Left ventricle myocardium inferior (tissue), 1 donor: ENCODE measurements around the gene TTC21A. TPM values are rescaled to one million over a fixed set of nuclear protein-coding genes. Genes with fewer than 3 reads are reported as not detected.

Experiments
- DNase-seq: peaks from one replicate; pipeline ENCODE4 v3.0.0-alpha.2; 2020
- H3K27ac ChIP-seq: fragments of 200-600 bp; replicated peaks from 2 replicates; pipeline ENCODE4 v1.8.0; 2021
- H3K27me3 ChIP-seq: fragments of 200-600 bp; 2 replicates; pipeline ENCODE4 v1.8.0; 2021; ENCODE audit warnings: low read depth
- H3K36me3 ChIP-seq: fragments of 200-600 bp; 2 replicates; pipeline ENCODE4 v1.8.0; 2021
- H3K4me1 ChIP-seq: fragments of 200-600 bp; 2 replicates; pipeline ENCODE4 v1.8.0; 2021
- H3K4me3 ChIP-seq: fragments of 200-600 bp; 2 replicates; pipeline ENCODE4 v1.8.0; 2021; ENCODE audit warnings: mild to moderate bottlenecking, moderate library complexity
- H3K9me3 ChIP-seq: fragments of 200-600 bp; replicated peaks from 2 replicates; pipeline ENCODE4 v1.8.0; 2021
- CTCF ChIP-seq: fragments of 200-600 bp; IDR thresholded peaks from 2 replicates; pipeline ENCODE4 v1.8.0; 2021; ENCODE audit warnings: antibody characterized with exemption, mild to moderate bottlenecking, borderline replicate concordance
- intact Hi-C: fragments of 100-400 bp; cut with micrococcal nuclease; formaldehyde crosslinking; loops from one replicate; pipeline ENCODE4 v1.11.0; 2022
- total RNA-seq: library from RNA; stranded (reverse); fragmentation: NEBNext Ultra II Directional; extraction: Animal tissue kit (Norgen Biotek cat#: 25700); gene quantifications from one replicate; pipeline ENCODE4 v1.2.1, GENCODE V29; 2021
- donor health status: DM: no; HTN: yes; CAD: no; lungs with severe emphysema.

Gene TTC21A
- total RNA-seq, 1 donor from 2014 or later = 2.1 TPM

- Histone ChIP-seq H3K9me3 (no peaks in the 10 kb centered on the region), H3K27ac (no peak overlapping the region), H3K36me3 (peaks cover 63% of the 10 kb centered on the region), H3K27me3 (no peaks in the 10 kb centered on the region), H3K4me3 (no peak overlapping the region), H3K4me1 (no peaks in the 10 kb centered on the region)
- intact Hi-C loops = no loop called here
- TF ChIP-seq CTCF = no peak
- DNase-seq = no peak
Observed at GRCh38 chr3:39082666-39083313, 24.7 kb upstream of the TTC21A start.

GRCh38 chr3:39086144-39086543 lies 21.3 kb upstream of the TTC21A start:
- no peaks in the 10 kb centered on the region for H3K4me1 ChIP-seq
- intact Hi-C loops = no loop called here
- no peak overlapping the region for H3K4me3 ChIP-seq
- no peaks in the 10 kb centered on the region for H3K9me3 ChIP-seq
- no peak for DNase-seq
- peaks cover 81% of the 10 kb centered on the region for H3K36me3 ChIP-seq
- no peak overlapping the region for H3K27ac ChIP-seq
- H3K27me3 ChIP-seq = no peaks in the 10 kb centered on the region
- TF ChIP-seq CTCF = no peak

GRCh38 chr3:39088456-39088855 lies 19.0 kb upstream of the TTC21A start:
- intact Hi-C loops = no loop called here
- H3K4me3 ChIP-seq = no peak overlapping the region
- no peaks in the 10 kb centered on the region for H3K9me3 ChIP-seq
- no peaks in the 10 kb centered on the region for H3K27me3 ChIP-seq
- no peak for DNase-seq
- no peaks in the 10 kb centered on the region for H3K4me1 ChIP-seq
- no peak for TF ChIP-seq CTCF
- H3K27ac ChIP-seq = no peak overlapping the region
- H3K36me3 ChIP-seq = peaks cover 97% of the 10 kb centered on the region

- Histone ChIP-seq H3K27me3 (no peaks in the 10 kb centered on the region), H3K9me3 (no peaks in the 10 kb centered on the region), H3K36me3 (peaks cover 98% of the 10 kb centered on the region), H3K4me3 (no peak overlapping the region), H3K4me1 (no peaks in the 10 kb centered on the region), H3K27ac (no peak overlapping the region)
- no peak for DNase-seq
- intact Hi-C loops = no loop called here
- no peak for TF ChIP-seq CTCF
Observed at GRCh38 chr3:39088889-39089288, 18.6 kb upstream of the TTC21A start.

GRCh38 chr3:39090922-39091321 lies 16.6 kb upstream of the TTC21A start:
- no peaks in the 10 kb centered on the region for H3K27me3 ChIP-seq
- H3K36me3 ChIP-seq = peaks cover 100% of the 10 kb centered on the region
- no peak for TF ChIP-seq CTCF
- H3K9me3 ChIP-seq = no peaks in the 10 kb centered on the region
- no peak overlapping the region for H3K4me3 ChIP-seq
- no peak for DNase-seq
- no peak overlapping the region for H3K27ac ChIP-seq
- intact Hi-C loops = no loop called here
- H3K4me1 ChIP-seq = peaks cover 3% of the 10 kb centered on the region
